HEK293 (cell line): ENCODE results near the gene SUPT3H.

Experiments
- CTCF ChIA-PET: fragments of 350-600 bp; formaldehyde crosslinking; extraction: SDS; loops from one replicate; lab custom pipeline; 2021; ENCODE audit warnings: antibody characterized with exemption; lab: Yijun Ruan, JAX
- POLR2A ChIA-PET: fragments of 300-600 bp; formaldehyde crosslinking; extraction: SDS; loops from one replicate; lab custom pipeline; 2020; ENCODE audit warnings: antibody characterized with exemption, inconsistent platforms; lab: Yijun Ruan, JAX
- H3K27ac ChIP-seq: fragments of 200-500 bp; sonication (Bioruptor generic); 2 replicates; pipeline ENCODE4 v1.5.1; 2014; ENCODE audit warnings: low read depth, low read length, control low read depth, inconsistent platforms; ENCODE audit errors: extremely low read depth
- H3K36me3 ChIP-seq, 2 experiments: fragments of 200-500 bp in 1 of 2; sonication (Bioruptor generic) in 1 of 2; 1 replicate in 1 of 2; 2 replicates in 1 of 2; pipeline ENCODE4 v1.5.1; 2014 to 2017; ENCODE audit warnings: inconsistent platforms in 2 of 2, low read length in 2 of 2; ENCODE audit not compliant: control insufficient read depth in 2 of 2, insufficient read depth in 1 of 2
- H3K4me1 ChIP-seq: fragments of 200-500 bp; sonication (Bioruptor generic); 2 replicates; pipeline ENCODE4 v1.5.1; 2014; ENCODE audit warnings: mild to moderate bottlenecking, low read length, inconsistent platforms; ENCODE audit not compliant: control insufficient read depth, insufficient read depth
- H3K4me3 ChIP-seq: 2 replicates; pipeline ENCODE4 v1.5.1; 2011; ENCODE audit warnings: low read depth, mild to moderate bottlenecking, control low read depth, low read length, moderate library complexity
- H3K9me3 ChIP-seq: fragments of 200-500 bp; sonication (Bioruptor generic); 2 replicates; pipeline ENCODE4 v1.5.1; 2014; ENCODE audit warnings: low read depth, low read length, inconsistent platforms; ENCODE audit not compliant: control insufficient read depth, insufficient read depth
- GLIS2 ChIP-seq: fragments of 450-650 bp; formaldehyde crosslinking; IDR thresholded peaks from 2 replicates; pipeline ENCODE4 v1.5.1; 2016; ENCODE audit warnings: missing biosample characterization, missing genetic modification characterization
- INSM2 ChIP-seq: fragments of 450-650 bp; formaldehyde crosslinking; IDR thresholded peaks from 2 replicates; pipeline ENCODE4 v1.5.1; 2016; ENCODE audit warnings: missing biosample characterization, missing genetic modification characterization
- PRDM1 ChIP-seq: fragments of 450-650 bp; formaldehyde crosslinking; IDR thresholded peaks from 2 replicates; pipeline ENCODE4; 2016; ENCODE audit warnings: missing biosample characterization, missing genetic modification characterization
- SP2 ChIP-seq: fragments of 450-650 bp; formaldehyde crosslinking; IDR thresholded peaks from 2 replicates; pipeline ENCODE4 v1.5.1; 2016; ENCODE audit warnings: missing biosample characterization, missing genetic modification characterization
- SP7 ChIP-seq: fragments of 450-650 bp; formaldehyde crosslinking; IDR thresholded peaks from 2 replicates; pipeline ENCODE4 v1.5.1; 2016; ENCODE audit warnings: missing biosample characterization, missing genetic modification characterization
- ZFP41 ChIP-seq: fragments of 450-650 bp; formaldehyde crosslinking; IDR thresholded peaks from 2 replicates; pipeline ENCODE4 v1.5.1; 2016; ENCODE audit warnings: missing biosample characterization, missing genetic modification characterization, borderline replicate concordance
- ZNF112 ChIP-seq: fragments of 450-650 bp; formaldehyde crosslinking; IDR thresholded peaks from 2 replicates; pipeline ENCODE4 v1.5.0; 2017; ENCODE audit warnings: missing biosample characterization, missing genetic modification characterization
- ZNF155 ChIP-seq: fragments of 450-650 bp; formaldehyde crosslinking; IDR thresholded peaks from 2 replicates; pipeline ENCODE4 v1.5.1; 2016; ENCODE audit warnings: missing biosample characterization, missing genetic modification characterization
- ZNF174 ChIP-seq: fragments of 450-650 bp; formaldehyde crosslinking; IDR thresholded peaks from 2 replicates; pipeline ENCODE4 v1.5.0; 2017; ENCODE audit warnings: missing biosample characterization, mild to moderate bottlenecking, missing genetic modification characterization
- ZNF19 ChIP-seq: fragments of 450-650 bp; formaldehyde crosslinking; IDR thresholded peaks from 2 replicates; pipeline ENCODE4; 2016; ENCODE audit warnings: missing biosample characterization, missing genetic modification characterization, low read depth
- ZNF280D ChIP-seq: fragments of 450-650 bp; formaldehyde crosslinking; IDR thresholded peaks from 2 replicates; pipeline ENCODE4 v1.5.1; 2016; ENCODE audit warnings: missing biosample characterization, missing genetic modification characterization
- ZNF302 ChIP-seq: fragments of 450-650 bp; formaldehyde crosslinking; IDR thresholded peaks from 2 replicates; pipeline ENCODE4 v1.5.1; 2016; ENCODE audit warnings: missing biosample characterization, missing genetic modification characterization, low read depth
- ZNF324 ChIP-seq: fragments of 450-650 bp; formaldehyde crosslinking; IDR thresholded peaks from 2 replicates; pipeline ENCODE4 v1.5.1; 2016; ENCODE audit warnings: missing biosample characterization, missing genetic modification characterization
- ZNF335 ChIP-seq: fragments of 450-650 bp; formaldehyde crosslinking; conservative IDR thresholded peaks from 2 replicates; pipeline ENCODE4 v1.5.1; 2016; ENCODE audit warnings: missing biosample characterization, missing genetic modification characterization
- ZNF362 ChIP-seq: fragments of 450-650 bp; formaldehyde crosslinking; IDR thresholded peaks from 2 replicates; pipeline ENCODE4 v1.5.1; 2016; ENCODE audit warnings: missing biosample characterization, missing genetic modification characterization
- ZNF366 ChIP-seq: fragments of 450-650 bp; formaldehyde crosslinking; conservative IDR thresholded peaks from 2 replicates; pipeline ENCODE4 v1.5.1; 2016; ENCODE audit warnings: missing biosample characterization, missing genetic modification characterization
- ZNF449 ChIP-seq: fragments of 450-650 bp; formaldehyde crosslinking; IDR thresholded peaks from 2 replicates; pipeline ENCODE4 v1.5.1; 2017; ENCODE audit warnings: missing biosample characterization, mild to moderate bottlenecking, missing genetic modification characterization, moderate library complexity
- ZNF544 ChIP-seq: fragments of 450-650 bp; formaldehyde crosslinking; IDR thresholded peaks from 2 replicates; pipeline ENCODE4 v1.5.0; 2017; ENCODE audit warnings: missing biosample characterization, missing genetic modification characterization
- ZNF658 ChIP-seq: fragments of 450-650 bp; formaldehyde crosslinking; IDR thresholded peaks from 2 replicates; pipeline ENCODE4; 2016; ENCODE audit warnings: missing biosample characterization, missing genetic modification characterization
- ZNF670 ChIP-seq: fragments of 450-650 bp; formaldehyde crosslinking; IDR thresholded peaks from 2 replicates; pipeline ENCODE4 v1.5.1; 2016; ENCODE audit warnings: missing biosample characterization, missing genetic modification characterization, low read depth
- ZNF704 ChIP-seq: fragments of 450-650 bp; formaldehyde crosslinking; IDR thresholded peaks from 2 replicates; pipeline ENCODE4 v1.5.1; 2016; ENCODE audit warnings: missing biosample characterization, missing genetic modification characterization

SUPT3H gene

GRCh38 chr6:45400021-45400420 is 22.3 kb upstream of the SUPT3H start:
- Histone ChIP-seq H3K9me3 (no peaks in the 10 kb centered on the region), H3K4me3 (no peak overlapping the region)
- ChIA-PET POLR2A (no interaction called here), CTCF (no interaction called here)
- no peak for TF ChIP-seq ZFP41 (tag by site-specific recombination)
- TF ChIP-seq ZNF324 (tag by site-specific recombination), result no peak
- no peak for TF ChIP-seq ZNF112
- TF ChIP-seq ZNF366 (tag by site-specific recombination), result peak; percentile 98
- TF ChIP-seq PRDM1, result 0 out of 2 replicates have a peak, but pooled peaks have one; percentile 8
- TF ChIP-seq ZNF449 (tag by site-specific recombination), result no peak
- no peak for TF ChIP-seq ZNF704 (tag by site-specific recombination)
- TF ChIP-seq ZNF174 (tag by site-specific recombination), result no peak
- TF ChIP-seq ZNF544 (tag by site-specific recombination), result no peak
- no peak for TF ChIP-seq ZNF658 (tag by site-specific recombination)
- no peak for TF ChIP-seq ZNF362 (tag by site-specific recombination)
- TF ChIP-seq ZNF155 (tag by site-specific recombination), result no peak
- TF ChIP-seq ZNF302, result no peak
- 0 out of 2 replicates have a peak, but pooled peaks have one; percentile 38 for TF ChIP-seq ZNF670 (tag by site-specific recombination)
- TF ChIP-seq INSM2 (tag by site-specific recombination), result no peak
- no peak for TF ChIP-seq SP7 (tag by site-specific recombination)
- TF ChIP-seq SP2 (tag by site-specific recombination), result no peak
- TF ChIP-seq ZNF19 (tag by site-specific recombination), result no peak
- TF ChIP-seq ZNF280D (tag by site-specific recombination), result no peak
- TF ChIP-seq ZNF335 (tag by site-specific recombination), result no peak
- TF ChIP-seq GLIS2 (tag by site-specific recombination), result no peak
- TF ChIP-seq, all 188 proteins: peak for 3
- H3K27ac ChIP-seq, result no peak overlapping the region
- no peaks in the 10 kb centered on the region for H3K36me3 ChIP-seq
- no peaks in the 10 kb centered on the region for H3K4me1 ChIP-seq
